A549 (cell line): ENCODE measurements around the gene SIRT3. TPM values are rescaled to one million over a fixed set of nuclear protein-coding genes. Genes with fewer than 3 reads are reported as not detected.

Source experiments
- ATAC-seq, 2 experiments: fragments of 200-7000 bp in 1 of 2; fragments of >200 bp in 1 of 2; cut with Nextera tagmentation in 1 of 2; cut with Tn5 transposase in 1 of 2; 3 replicates each; pipeline versions ENCODE4 v1.8.0 to v1.9.1; 2018 to 2020; ENCODE audit warnings: mild to moderate bottlenecking in 1 of 2, moderate library complexity in 1 of 2
- CTCF ChIA-PET: fragments of 300-600 bp; sonication (Branson Sonifier 250); formaldehyde crosslinking; extraction: SDS; loops from one replicate; lab custom pipeline; 2021; ENCODE audit warnings: antibody characterized with exemption, inconsistent platforms; lab: Yijun Ruan, JAX
- POLR2A ChIA-PET: fragments of 350-600 bp; formaldehyde crosslinking; extraction: SDS; loops from one replicate; lab custom pipeline; 2021; ENCODE audit warnings: antibody characterized with exemption, inconsistent platforms; lab: Yijun Ruan, JAX
- DNase-seq, 2 experiments: peaks; one replicate each; pipeline versions ENCODE4 v3.0.0 to v3.0.0-alpha.2; 2011 to 2016; ENCODE audit warnings: low read depth in 1 of 2, low spot score in 1 of 2
- FAIRE-seq: peaks from 2 replicates; lab custom pipeline; 2011; peaks lifted over from hg19 to GRCh38; lab: Jason Lieb, UNC
- H3K27ac ChIP-seq, 2 experiments: fragments of >200 bp; sonication (Bioruptor Twin); formaldehyde crosslinking; 3 replicates each; pipeline ENCODE4 v1.5.1; 2016 to 2017
- H3K4me1 ChIP-seq: fragments of >200 bp; sonication (Bioruptor Twin); formaldehyde crosslinking; 3 replicates; pipeline ENCODE4 v1.6.1; 2016
- H3K4me2 ChIP-seq: fragments of >200 bp; sonication (Bioruptor Twin); formaldehyde crosslinking; 3 replicates; pipeline ENCODE4 v1.6.1; 2016
- H3K4me3 ChIP-seq: fragments of >200 bp; sonication (Bioruptor Twin); formaldehyde crosslinking; 3 replicates; pipeline ENCODE4 v1.5.1; 2016
- H3K9me3 ChIP-seq: fragments of >200 bp; sonication (Bioruptor Twin); formaldehyde crosslinking; 3 replicates; pipeline ENCODE4 v1.6.1; 2016
- BHLHE40 ChIP-seq: IDR thresholded peaks from 2 replicates; pipeline ENCODE4 v1.6.1; 2012; ENCODE audit warnings: low read depth, low read length, inconsistent platforms
- CBX8 ChIP-seq: fragments of 200-600 bp; sonication (generic); IDR thresholded peaks from 2 replicates; pipeline ENCODE4 v1.6.1; 2016
- CEBPB ChIP-seq, 2 experiments: fragments of >200 bp in 1 of 2; sonication (Bioruptor Twin) in 1 of 2; formaldehyde crosslinking in 1 of 2; IDR thresholded peaks; 2 replicates each; pipeline ENCODE4 v1.6.1; 2012 to 2016
- CHD4 ChIP-seq: fragments of 200-600 bp; sonication (generic); IDR thresholded peaks from 2 replicates; pipeline ENCODE4 v1.6.1; 2016; ENCODE audit warnings: antibody characterized with exemption, mild to moderate bottlenecking, borderline replicate concordance
- E2F6 ChIP-seq: IDR thresholded peaks from 2 replicates; pipeline ENCODE4 v1.6.1; 2012; ENCODE audit warnings: low read depth, borderline replicate concordance
- FOSB ChIP-seq: fragments of 250-450 bp; sonication (Bioruptor Pico); IDR thresholded peaks from 2 replicates; pipeline ENCODE4 v1.5.0; 2020; ENCODE audit warnings: mild to moderate bottlenecking, moderate library complexity
- GATA3 ChIP-seq: IDR thresholded peaks from 2 replicates; pipeline ENCODE4 v1.6.1; 2012; ENCODE audit warnings: borderline replicate concordance
- HDAC2 ChIP-seq: fragments of 200-600 bp; sonication (generic); IDR thresholded peaks from 2 replicates; pipeline ENCODE4 v1.6.1; 2016
- HES2 ChIP-seq: fragments of >200 bp; sonication (Bioruptor Twin); formaldehyde crosslinking; IDR thresholded peaks from 2 replicates; pipeline ENCODE4 v1.6.1; 2016
- HEYL ChIP-seq: fragments of 250-450 bp; sonication (Bioruptor Pico); IDR thresholded peaks from 2 replicates; pipeline ENCODE4 v1.8.0; 2021; ENCODE audit warnings: mild to moderate bottlenecking, moderate library complexity
- HMGXB4 ChIP-seq: fragments of 250-450 bp; sonication (Bioruptor Pico); IDR thresholded peaks from 2 replicates; pipeline ENCODE4 v1.5.0; 2021; ENCODE audit warnings: mild to moderate bottlenecking, moderate library complexity, borderline replicate concordance
- HOXB5 ChIP-seq: fragments of 250-450 bp; sonication (Bioruptor Pico); IDR thresholded peaks from 2 replicates; pipeline ENCODE4 v1.5.0; 2020; ENCODE audit warnings: mild to moderate bottlenecking, moderate library complexity
- JUNB ChIP-seq: fragments of >200 bp; sonication (Bioruptor Twin); formaldehyde crosslinking; IDR thresholded peaks from 2 replicates; pipeline ENCODE4 v1.6.1; 2016
- KDM1A ChIP-seq: fragments of 200-600 bp; sonication (generic); IDR thresholded peaks from 2 replicates; pipeline ENCODE4 v1.6.1; 2016; ENCODE audit warnings: low read depth, mild to moderate bottlenecking
- KDM5A ChIP-seq: fragments of 200-600 bp; sonication (generic); IDR thresholded peaks from 2 replicates; pipeline ENCODE4 v1.6.1; 2016; ENCODE audit warnings: antibody characterized with exemption, mild to moderate bottlenecking
- MAX ChIP-seq: IDR thresholded peaks from 2 replicates; pipeline ENCODE4 v1.6.1; 2012
- MAZ ChIP-seq: fragments of 150-350 bp; IDR thresholded peaks from 2 replicates; pipeline ENCODE4 v1.6.1; 2014; ENCODE audit warnings: antibody characterized with exemption, low read depth, low read length, borderline replicate concordance
- NFE2L2 ChIP-seq: fragments of 150-350 bp; conservative IDR thresholded peaks from 2 replicates; pipeline ENCODE4 v1.6.1; 2014; ENCODE audit warnings: low read length
- NR3C1 ChIP-seq: fragments of >200 bp; sonication (Bioruptor Twin); formaldehyde crosslinking; IDR thresholded peaks from 3 replicates; pipeline ENCODE4 v1.6.1; 2017
- POLR2AphosphoS2 ChIP-seq: conservative IDR thresholded peaks from 2 replicates; pipeline ENCODE4 v1.6.1; 2012; ENCODE audit warnings: low read length, improper control_type of control experiment, inconsistent platforms
- RARB ChIP-seq: fragments of 250-450 bp; sonication (Bioruptor Pico); IDR thresholded peaks from 2 replicates; pipeline ENCODE4 v1.8.0; 2021; ENCODE audit warnings: mild to moderate bottlenecking, moderate library complexity
- RCOR1 ChIP-seq: fragments of 150-350 bp; IDR thresholded peaks from 2 replicates; pipeline ENCODE4 v1.6.1; 2014; ENCODE audit warnings: antibody characterized with exemption, low read length, low read depth
- RFX5 ChIP-seq: fragments of 450-650 bp; IDR thresholded peaks from 2 replicates; pipeline ENCODE4 v1.7.1; 2014; ENCODE audit warnings: antibody characterized with exemption, mild to moderate bottlenecking, moderate library complexity
- SREBF2 ChIP-seq: fragments of 450-650 bp; IDR thresholded peaks from 2 replicates; pipeline ENCODE4 v1.6.1; 2014; ENCODE audit warnings: mild to moderate bottlenecking, moderate library complexity
- TFCP2L1 ChIP-seq: fragments of 250-450 bp; sonication (Bioruptor Pico); IDR thresholded peaks from 2 replicates; pipeline ENCODE4 v1.5.0; 2021; ENCODE audit warnings: mild to moderate bottlenecking
- USF2 ChIP-seq: fragments of 450-650 bp; IDR thresholded peaks from 2 replicates; pipeline ENCODE4 v1.6.1; 2014; ENCODE audit warnings: antibody characterized with exemption
- ZFP36 ChIP-seq: fragments of 450-650 bp; IDR thresholded peaks from 2 replicates; pipeline ENCODE4 v1.6.1; 2014; ENCODE audit warnings: borderline replicate concordance; ENCODE audit not compliant: partially characterized antibody
- WGBS: methylation state at CpG from one replicate; pipeline ENCODE4 v1.1.6; 2017; ENCODE audit errors: missing lambda C conversion rate; 5-methylcytosine and 5-hydroxymethylcytosine counted together
- polyA plus RNA-seq, 4 experiments: library from polyadenylated mRNA; depleted of rRNA in 3 of 4; stranded (reverse); fragments of >200 nt; fragmentation: RNase III in 1 of 4; extraction: RNeasy Plus Mini Kit Qiagen cat#74134 plus additional on column Dnase treatment in 1 of 4; gene quantifications; 2 replicates in 3 of 4; 3 replicates in 1 of 4; pipeline ENCODE4 v1.2.3, GENCODE V29; 2011 to 2017

SIRT3 gene
- polyA plus RNA-seq, 2 of the 4 experiments (the other 2 are of a cell fraction), result 20.3 to 22.3 TPM

- no peak overlapping the region for H3K27ac ChIP-seq
- H3K4me2 ChIP-seq, result no peak overlapping the region
- no peaks in the 10 kb centered on the region for H3K9me3 ChIP-seq
- ChIA-PET CTCF (interaction anchor here (0.8 to 1.5 kb wide), 4 partner anchors 13 to 101 kb away, joined by 3 to 5 read pairs (median 3); no protein-coding TSS in a partner anchor), POLR2A (no interaction called here)
- no peaks in the 10 kb centered on the region for H3K4me1 ChIP-seq
- WGBS, result 84% methylated on average over 5 of the region's 5 CpGs
- no peak for DNase-seq
- TF ChIP-seq USF2, result no peak
- no peak for TF ChIP-seq BHLHE40
- no peak for TF ChIP-seq RFX5
- no peak for TF ChIP-seq HDAC2
- TF ChIP-seq POLR2AphosphoS2, result no peak
- TF ChIP-seq RARB (CRISPR knock-in tag), result no peak
- H3K4me3 ChIP-seq, result no peak overlapping the region
- no peak for FAIRE-seq
- ATAC-seq, result no peak
Measured at GRCh38 chr11:253886-254270, 17.7 kb upstream of the SIRT3 start.

- ChIA-PET CTCF (interaction anchor here (0.8 to 5.6 kb wide), 5 partner anchors 8 to 102 kb away, joined by 3 to 40 read pairs (median 5); no protein-coding TSS in a partner anchor), POLR2A (no interaction called here)
- no peak for DNase-seq
- H3K4me3 ChIP-seq, result no peak overlapping the region
- H3K9me3 ChIP-seq, result no peaks in the 10 kb centered on the region
- FAIRE-seq, result no peak
- H3K27ac ChIP-seq, result no peak overlapping the region
- WGBS, result 85% methylated on average over 13 of the region's 13 CpGs
- no peaks in the 10 kb centered on the region for H3K4me1 ChIP-seq
- no peak overlapping the region for H3K4me2 ChIP-seq
- no peak for ATAC-seq
- no peak for TF ChIP-seq CEBPB (IDR thresholded peaks at IDR 0.05)
- TF ChIP-seq KDM1A, result no peak
- TF ChIP-seq CHD4, result no peak
- TF ChIP-seq SREBF2, result no peak
- TF ChIP-seq CBX8, result no peak
- no peak for TF ChIP-seq E2F6
Measured at GRCh38 chr11:253160-253885, 17.2 kb upstream of the SIRT3 start.

GRCh38 chr11:252666-253065 lies 16.5 kb upstream of the SIRT3 start:
- DNase-seq (no peak), FAIRE-seq (no peak), ATAC-seq (no peak)
- ChIA-PET CTCF (interaction anchor here (0.6 to 5.6 kb wide), 6 partner anchors 8 to 103 kb away, joined by 3 to 40 read pairs (median 6); no protein-coding TSS in a partner anchor), POLR2A (interaction anchor here (1.1 kb wide), 1 partner anchor 103 kb away, joined by 3 read pairs; no protein-coding TSS in a partner anchor)
- Histone ChIP-seq H3K27ac (no peak overlapping the region), H3K9me3 (no peaks in the 10 kb centered on the region), H3K4me3 (no peak overlapping the region), H3K4me2 (no peak overlapping the region), H3K4me1 (no peaks in the 10 kb centered on the region)
- 88% methylated on average over 8 of the region's 8 CpGs for WGBS
- TF ChIP-seq HDAC2 (no peak), HES2 (no peak)

- TF ChIP-seq HES2 (no peak), HEYL (CRISPR knock-in tag) (no peak), NR3C1 (no peak), RCOR1 (no peak), HMGXB4 (CRISPR knock-in tag) (no peak), GATA3 (no peak), TFCP2L1 (CRISPR knock-in tag) (no peak), KDM5A (no peak), CEBPB (IDR thresholded peaks at IDR 0.05) (no peak), MAZ (no peak), FOSB (CRISPR knock-in tag) (no peak), MAX (no peak), JUNB (no peak), SREBF2 (no peak), NFE2L2 (no peak), HOXB5 (CRISPR knock-in tag) (no peak), ZFP36 (no peak)
- Histone ChIP-seq H3K4me3 (no peak overlapping the region), H3K4me1 (no peaks in the 10 kb centered on the region), H3K9me3 (no peaks in the 10 kb centered on the region), H3K4me2 (no peak overlapping the region), H3K27ac (no peak overlapping the region)
- WGBS, result 82% methylated on average over 10 of the region's 10 CpGs
- peak in 1 of 2 experiments; percentile 23 for DNase-seq
- ATAC-seq, result peak in 1 of 2 experiments; percentile 18; a peak in 1 of 6 replicates
- POLR2A ChIA-PET, result interaction anchor here (1.1 kb wide), 1 partner anchor 104 kb away, joined by 3 read pairs; no protein-coding TSS in a partner anchor
- CTCF ChIA-PET, result interaction anchor here (0.8 to 5.6 kb wide), 18 partner anchors 9 to 267 kb away, joined by 3 to 40 read pairs (median 6); partner anchors contain the start of gene PSMD13
- no peak for FAIRE-seq
Measured at GRCh38 chr11:251550-251949, 15.4 kb upstream of the SIRT3 start.
